Body of pancreas (tissue), 4 donors: ENCODE results near the gene DTD2. TPM values are rescaled to one million over a fixed set of nuclear protein-coding genes. Genes with fewer than 3 reads are reported as not detected.

ENCODE experiments used
- ATAC-seq: fragments of 150-250 bp; one replicate; pipeline ENCODE4 v1.9.1; 2016
- DNase-seq, 4 donors: peaks; one replicate each; pipeline ENCODE4 v3.0.0-alpha.2; 2019
- H3K27ac ChIP-seq, 4 donors: fragments of 200-600 bp; sonication (generic); 1 replicate in 3 of 4; 2 replicates in 1 of 4; pipeline versions ENCODE4 v1.5.1 to v1.6.1; 2016 to 2019; ENCODE audit warnings: mild to moderate bottlenecking in 1 of 4, mixed read lengths in 1 of 4, moderate library complexity in 1 of 4
- H3K27me3 ChIP-seq, 2 donors: fragments of 200-600 bp; sonication (generic); one replicate each; pipeline ENCODE4 v1.6.0; 2016; ENCODE audit warnings: mild to moderate bottlenecking in 1 of 2
- H3K36me3 ChIP-seq, 2 donors: fragments of 200-600 bp; sonication (generic); replicated peaks in 1 of 2; 2 replicates each; pipeline ENCODE4 v1.5.1; 2016; ENCODE audit warnings: low read depth in 2 of 2; ENCODE audit not compliant: insufficient read depth in 1 of 2
- H3K4me1 ChIP-seq: fragments of 200-600 bp; sonication (generic); one replicate; pipeline ENCODE4 v1.6.0; 2016
- H3K4me3 ChIP-seq, 2 donors: fragments of 200-600 bp; sonication (generic); 1 replicate in 1 of 2; 2 replicates in 1 of 2; pipeline ENCODE4 v1.5.1; 2016 to 2019
- H3K9me3 ChIP-seq, 3 donors: fragments of 200-600 bp; sonication (generic); 1 replicate in 2 of 3; 2 replicates in 1 of 3; pipeline ENCODE4 v1.5.1; 2016
- POLR2A ChIP-seq, 3 donors: fragments of 450-650 bp; IDR thresholded peaks; one replicate each; pipeline ENCODE4 v1.6.1; 2016; ENCODE audit warnings: antibody characterized with exemption in 3 of 3, mild to moderate bottlenecking in 2 of 3
- WGBS, 2 donors: methylation state at CpG; one replicate each; pipeline ENCODE4 v1.1.5; 2017; 5-methylcytosine and 5-hydroxymethylcytosine counted together
- intact Hi-C: fragments of 100-400 bp; cut with DNase I; formaldehyde crosslinking; loops from one replicate; pipeline ENCODE4 v1.15.1; 2023
- total RNA-seq, 2 donors: library from RNA; depleted of rRNA; stranded (reverse); fragments of >200 nt; gene quantifications; one replicate each; pipeline ENCODE4 v1.1.0, GENCODE V29; 2016
- TF ChIP-seq, protein P1 (sequence below), 7 experiments: fragments of 450-650 bp in 4 of 7; fragments of 200-600 bp in 3 of 7; sonication (generic) in 3 of 7; IDR thresholded peaks; one replicate each; pipeline ENCODE4 v1.5.1; 2016 to 2019; ENCODE audit warnings: antibody characterized with exemption in 7 of 7

The DTD2 gene
- total RNA-seq, 2 donors from 2014 or later: 20.4 to 22.3 TPM

DNA sequence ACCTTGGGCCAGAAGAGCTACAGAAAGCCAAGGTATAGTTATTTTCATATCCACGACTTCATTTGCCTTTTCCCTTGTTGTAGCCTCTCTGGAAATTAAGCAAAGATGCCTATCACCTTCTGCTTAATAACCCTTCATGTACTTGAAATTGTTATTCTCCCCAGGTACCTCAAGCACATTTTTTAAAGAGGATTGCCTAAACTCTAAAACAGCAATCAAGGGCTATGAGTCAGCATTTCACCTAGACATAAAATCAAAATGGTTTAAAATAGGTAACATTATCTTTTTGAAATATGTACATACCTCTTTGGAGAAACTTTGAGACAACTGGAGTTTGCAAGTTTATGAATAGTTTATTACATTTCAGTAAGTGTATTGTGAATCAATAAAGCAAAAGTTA, 11.6 kb downstream of the DTD2 start:
- H3K27me3 ChIP-seq: no peaks in the 10 kb centered on the region
- H3K4me1 ChIP-seq: peaks cover 13% of the 10 kb centered on the region
- WGBS, 2 donors: 73 to 78% methylated on average over 1 of the region's 1 CpG
- intact Hi-C loops: no loop called here
- no peak overlapping the region for H3K27ac ChIP-seq
- DNase-seq (no peak), ATAC-seq (no peak)
- no peaks in the 10 kb centered on the region for H3K36me3 ChIP-seq
- TF ChIP-seq POLR2A (IDR thresholded peaks at IDR 0.05): no peak
- TF ChIP-seq, protein P1, sequence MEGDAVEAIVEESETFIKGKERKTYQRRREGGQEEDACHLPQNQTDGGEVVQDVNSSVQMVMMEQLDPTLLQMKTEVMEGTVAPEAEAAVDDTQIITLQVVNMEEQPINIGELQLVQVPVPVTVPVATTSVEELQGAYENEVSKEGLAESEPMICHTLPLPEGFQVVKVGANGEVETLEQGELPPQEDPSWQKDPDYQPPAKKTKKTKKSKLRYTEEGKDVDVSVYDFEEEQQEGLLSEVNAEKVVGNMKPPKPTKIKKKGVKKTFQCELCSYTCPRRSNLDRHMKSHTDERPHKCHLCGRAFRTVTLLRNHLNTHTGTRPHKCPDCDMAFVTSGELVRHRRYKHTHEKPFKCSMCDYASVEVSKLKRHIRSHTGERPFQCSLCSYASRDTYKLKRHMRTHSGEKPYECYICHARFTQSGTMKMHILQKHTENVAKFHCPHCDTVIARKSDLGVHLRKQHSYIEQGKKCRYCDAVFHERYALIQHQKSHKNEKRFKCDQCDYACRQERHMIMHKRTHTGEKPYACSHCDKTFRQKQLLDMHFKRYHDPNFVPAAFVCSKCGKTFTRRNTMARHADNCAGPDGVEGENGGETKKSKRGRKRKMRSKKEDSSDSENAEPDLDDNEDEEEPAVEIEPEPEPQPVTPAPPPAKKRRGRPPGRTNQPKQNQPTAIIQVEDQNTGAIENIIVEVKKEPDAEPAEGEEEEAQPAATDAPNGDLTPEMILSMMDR (IDR thresholded peaks at IDR 0.05): no peak
- H3K9me3 ChIP-seq: no peaks in the 10 kb centered on the region
- H3K4me3 ChIP-seq: no peak overlapping the region

DNA sequence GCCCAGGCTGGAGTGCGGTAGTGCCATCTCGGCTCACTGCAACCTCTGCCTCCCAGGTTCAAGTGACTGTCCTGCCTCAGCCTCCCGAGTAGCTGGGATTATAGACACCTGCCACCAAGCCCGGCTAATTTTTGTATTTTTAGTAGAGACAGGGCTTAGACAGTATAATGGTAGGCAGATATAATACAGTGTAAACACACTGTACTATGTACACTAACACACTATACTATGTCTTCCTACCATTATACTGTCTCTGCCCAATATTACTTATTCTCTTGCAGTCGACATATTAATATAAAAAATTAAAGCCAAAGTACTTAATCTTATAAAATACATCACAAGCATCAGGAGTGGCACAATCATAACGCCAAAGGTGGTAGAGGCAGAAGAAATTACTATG, 15.0 kb downstream of the DTD2 start:
- no peak for ATAC-seq
- intact Hi-C loops: no loop called here
- Histone ChIP-seq H3K9me3 (no peaks in the 10 kb centered on the region), H3K36me3 (no peaks in the 10 kb centered on the region), H3K27ac (no peak overlapping the region), H3K27me3 (no peaks in the 10 kb centered on the region), H3K4me3 (no peak overlapping the region), H3K4me1 (peaks cover 9% of the 10 kb centered on the region)
- TF ChIP-seq, protein P1 (IDR thresholded peaks at IDR 0.05): no peak
- TF ChIP-seq POLR2A (IDR thresholded peaks at IDR 0.05): no peak
- no peak for DNase-seq
- 66 to 70% methylated on average over 6 of the region's 6 CpGs for WGBS, 2 donors

DNA sequence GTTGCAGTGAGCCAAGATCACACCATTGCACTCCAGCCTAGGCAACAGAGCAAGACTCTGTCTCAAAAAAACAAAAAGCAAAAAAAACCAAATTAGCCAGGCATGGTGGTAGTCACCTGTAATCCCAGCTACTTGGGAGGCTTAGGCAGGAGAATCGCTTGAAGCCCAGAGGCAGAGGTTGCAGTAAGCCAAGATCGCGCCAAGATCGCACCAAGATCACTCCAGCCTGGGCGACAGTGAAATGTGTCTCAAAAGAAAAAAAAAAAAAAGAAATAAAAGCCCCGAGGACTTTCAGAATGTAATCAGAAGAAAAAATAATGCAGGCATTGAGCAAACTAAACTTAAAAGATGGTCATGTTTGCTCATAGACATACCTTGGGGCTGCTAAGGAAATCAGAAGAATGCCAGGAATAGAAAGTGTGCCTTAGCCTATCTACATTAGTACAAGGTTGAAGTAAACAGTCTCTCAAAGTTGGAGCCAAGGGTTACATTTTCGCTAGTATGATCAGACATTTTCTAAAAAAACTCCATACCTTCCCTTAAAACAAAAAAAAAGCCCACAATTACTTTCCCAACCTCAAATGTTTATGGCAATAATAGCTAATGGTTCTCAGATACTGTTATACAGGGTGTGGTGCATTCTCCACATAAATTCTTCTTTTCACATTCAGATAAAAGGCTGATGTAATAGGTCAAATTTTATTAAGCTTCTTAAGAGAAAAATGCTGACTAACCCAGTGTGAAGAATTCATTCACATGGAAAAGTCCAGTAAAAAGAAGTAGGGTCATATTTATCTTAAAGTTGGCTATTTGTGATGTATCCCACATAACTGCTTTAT, 15.8 kb downstream of the DTD2 start:
- Histone ChIP-seq H3K27ac (peak overlapping the region in 1 of 4 donors; percentile 32), H3K4me1 (peaks cover 9% of the 10 kb centered on the region), H3K4me3 (peak overlapping the region in 1 of 2 donors; percentile 12), H3K9me3 (no peaks in the 10 kb centered on the region), H3K27me3 (no peaks in the 10 kb centered on the region), H3K36me3 (no peaks in the 10 kb centered on the region)
- ATAC-seq (peak; percentile 58), DNase-seq (no peak)
- TF ChIP-seq, protein P1 (IDR thresholded peaks at IDR 0.05): no peak
- TF ChIP-seq POLR2A (IDR thresholded peaks at IDR 0.05): no peak
- intact Hi-C loops: no loop called here
- 44 to 50% methylated on average over 7 of the region's 7 CpGs for WGBS, 2 donors

DNA sequence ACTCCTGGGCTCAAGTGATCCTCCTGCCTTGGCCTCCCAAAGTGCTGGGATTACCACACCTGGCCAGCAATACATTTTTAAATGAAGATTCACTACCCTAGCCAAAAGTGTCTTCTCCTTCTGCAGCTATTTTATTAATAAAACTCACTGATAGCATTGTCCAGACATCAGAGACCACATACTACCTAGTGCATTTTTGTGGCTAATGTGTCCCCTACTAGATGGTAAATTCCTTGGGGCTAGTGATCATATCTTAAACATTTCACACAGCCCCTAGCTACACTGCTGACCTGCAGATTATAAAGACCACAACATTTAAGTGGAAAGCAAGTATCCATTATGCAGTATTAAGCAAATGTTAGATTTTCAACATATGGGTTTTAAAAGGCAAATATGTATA, 17.0 kb downstream of the DTD2 start:
- H3K4me1 ChIP-seq: peaks cover 9% of the 10 kb centered on the region
- intact Hi-C loops: no loop called here
- DNase-seq: no peak

More for the DNA sequence above, 17.0 kb downstream of the DTD2 start:
- Histone ChIP-seq H3K4me3 (no peak overlapping the region), H3K27ac (no peak overlapping the region), H3K27me3 (no peaks in the 10 kb centered on the region), H3K36me3 (no peaks in the 10 kb centered on the region), H3K9me3 (no peaks in the 10 kb centered on the region)
- TF ChIP-seq, protein P1 (IDR thresholded peaks at IDR 0.05): no peak
- TF ChIP-seq POLR2A (IDR thresholded peaks at IDR 0.05): no peak
- no peak for ATAC-seq
